Endothelial cell of umbilical vein (primary cell): Measurements from ENCODE around the gene DMWD. TPM values are rescaled to one million over a fixed set of nuclear protein-coding genes. Genes with fewer than 3 reads are reported as not detected.

Experiments
- BruUV-seq: library from RNA; stranded (reverse); fragments of 400-500 nt; replicated peaks from 2 replicates; lab custom pipeline; 2021; lab: Mats Ljungman, UMichigan
- CTCF ChIA-PET: fragments of 300-600, 350-600 bp; sonication (Branson Sonifier 250); formaldehyde crosslinking; loops from one replicate; lab custom pipeline; 2021; ENCODE audit warnings: antibody characterized with exemption, inconsistent platforms; lab: Charles Lee
- POLR2A ChIA-PET: fragments of 300-600, 350-600 bp; sonication (Branson Sonifier 250); formaldehyde crosslinking; loops from one replicate; lab custom pipeline; 2021; ENCODE audit warnings: antibody characterized with exemption, inconsistent platforms; lab: Charles Lee
- DNase-seq: peaks from one replicate; pipeline ENCODE4 v3.0.0-alpha.2; 2011; ENCODE audit warnings: low read depth, low spot score
- FAIRE-seq: peaks from 2 replicates; lab custom pipeline; 2011; peaks lifted over from hg19 to GRCh38; lab: Jason Lieb, UNC
- H2AFZ ChIP-seq: 2 replicates; pipeline ENCODE4 v1.6.0; 2012; ENCODE audit warnings: low read depth, low read length, control low read depth, inconsistent platforms
- H3K27ac ChIP-seq: 2 replicates; pipeline ENCODE4 v1.5.1; 2011; ENCODE audit warnings: low read depth, mild to moderate bottlenecking, control low read depth, low read length, moderate library complexity; ENCODE audit not compliant: insufficient read depth
- H3K27me3 ChIP-seq, 2 experiments: 2 replicates each; pipeline versions ENCODE4 v1.6.0 to v1.6.1; 2011; ENCODE audit warnings: low read length in 2 of 2, mixed read lengths in 1 of 2; ENCODE audit not compliant: control insufficient read depth in 2 of 2, insufficient read depth in 2 of 2
- H3K36me3 ChIP-seq, 2 experiments: 2 replicates in 1 of 2; 3 replicates in 1 of 2; pipeline ENCODE4 v1.5.1; 2011; ENCODE audit warnings: low read length in 2 of 2, mild to moderate bottlenecking in 1 of 2, moderate library complexity in 1 of 2; ENCODE audit not compliant: control insufficient read depth in 2 of 2, insufficient read depth in 2 of 2; ENCODE audit errors: extremely low read depth in 1 of 2
- H3K4me1 ChIP-seq: 3 replicates; pipeline ENCODE4 v1.5.1; 2011; ENCODE audit warnings: mild to moderate bottlenecking, low read length; ENCODE audit not compliant: control insufficient read depth, insufficient read depth; ENCODE audit errors: extremely low read depth
- H3K4me2 ChIP-seq: 2 replicates; pipeline ENCODE4 v1.6.1; 2011; ENCODE audit warnings: low read length, control low read depth, mixed read lengths; ENCODE audit not compliant: insufficient read depth
- H3K4me3 ChIP-seq, 3 experiments: fragments of 200-600 bp in 1 of 3; sonication (generic), shearing (Covaris generic) in 1 of 3; replicated peaks in 1 of 3; 2 replicates each; pipeline ENCODE4 v1.5.1; 2011 to 2016; ENCODE audit warnings: control low read depth in 3 of 3, low read length in 3 of 3, mild to moderate bottlenecking in 2 of 3, inconsistent platforms in 1 of 3, low read depth in 1 of 3, moderate library complexity in 1 of 3; ENCODE audit not compliant: insufficient read depth in 1 of 3
- H3K79me2 ChIP-seq: 2 replicates; pipeline ENCODE4 v1.6.0; 2012; ENCODE audit warnings: low read length, inconsistent platforms; ENCODE audit not compliant: control insufficient read depth, insufficient read depth
- H3K9ac ChIP-seq: replicated peaks from 2 replicates; pipeline ENCODE3; 2011; ENCODE audit warnings: low read length, control low read depth; ENCODE audit not compliant: insufficient read depth; ENCODE audit errors: extremely low read depth
- H3K9me1 ChIP-seq: replicated peaks from 3 replicates; pipeline ENCODE4 v1.6.0; 2011; ENCODE audit warnings: mild to moderate bottlenecking, low read length; ENCODE audit not compliant: control insufficient read depth, insufficient read depth; ENCODE audit errors: extremely low read depth
- H3K9me3 ChIP-seq: replicated peaks from 2 replicates; pipeline ENCODE4 v1.5.1; 2012; ENCODE audit warnings: low read length, inconsistent platforms; ENCODE audit not compliant: control insufficient read depth, insufficient read depth
- H4K20me1 ChIP-seq: replicated peaks from 2 replicates; pipeline ENCODE3; 2011; ENCODE audit warnings: mild to moderate bottlenecking, low read length; ENCODE audit not compliant: control insufficient read depth, insufficient read depth; ENCODE audit errors: extremely low read depth
- EZH2 ChIP-seq: IDR thresholded peaks from 2 replicates; pipeline ENCODE4 v1.6.1; 2012; ENCODE audit warnings: borderline replicate concordance, low read depth, mild to moderate bottlenecking, moderate library complexity, low read length, inconsistent platforms; ENCODE audit not compliant: severe bottlenecking
- FOS ChIP-seq: IDR thresholded peaks from 2 replicates; pipeline ENCODE4 v1.6.1; 2011; ENCODE audit warnings: mild to moderate bottlenecking, low read length, moderate library complexity, borderline replicate concordance; ENCODE audit not compliant: insufficient read depth
- GATA2 ChIP-seq: IDR thresholded peaks from 2 replicates; pipeline ENCODE4 v1.7.0; 2011; ENCODE audit warnings: low read depth, mild to moderate bottlenecking, moderate library complexity, mixed read lengths, low read length; ENCODE audit not compliant: insufficient read length, insufficient read depth
- JUN ChIP-seq: IDR thresholded peaks from 2 replicates; pipeline ENCODE4 v1.6.1; 2011; ENCODE audit warnings: borderline replicate concordance, low read depth; ENCODE audit not compliant: insufficient read length, insufficient read depth
- MYC ChIP-seq: IDR thresholded peaks from one replicate; pipeline ENCODE4 v1.6.1; 2011; ENCODE audit warnings: mild to moderate bottlenecking, low read depth, low read length
- POLR2A ChIP-seq: IDR thresholded peaks from 2 replicates; pipeline ENCODE4 v1.6.1; 2012; ENCODE audit warnings: low read depth, mild to moderate bottlenecking, control low read depth, low read length
- POLR2AphosphoS5 ChIP-seq: IDR thresholded peaks from 2 replicates; pipeline ENCODE4 v1.6.1; 2012; ENCODE audit warnings: low read depth, mild to moderate bottlenecking, control low read depth, low read length, moderate library complexity; ENCODE audit not compliant: insufficient read depth
- dilution Hi-C: fragments of 300-500 bp; cut with MboI; formaldehyde crosslinking; loops from one replicate; pipeline ENCODE4 v1.15.0; 2019; ENCODE audit warnings: low sequenced_read_pairs; ENCODE audit not compliant: extremely low pct_ligation_motif_present
- intact Hi-C: fragments of 100-400 bp; cut with micrococcal nuclease; formaldehyde crosslinking; loops from one replicate; pipeline ENCODE4 v1.10.0; 2022
- polyA plus RNA-seq, 4 experiments: library from polyadenylated mRNA; depleted of rRNA in 3 of 4; stranded (reverse) in 3 of 4; unstranded in 1 of 4; fragments of >200 nt; gene quantifications; 2 replicates each; pipeline versions ENCODE4 v1.2.1 to v1.2.3, GENCODE V29; 2011 to 2012; ENCODE audit warnings: missing spikeins in 1 of 4
- total RNA-seq: library from RNA; stranded (reverse); gene quantifications from 2 replicates; pipeline ENCODE4 v1.2.3, GENCODE V29; 2021
- TF ChIP-seq, protein P1 (sequence below): IDR thresholded peaks from 2 replicates; pipeline ENCODE4 v1.6.1; 2011; ENCODE audit not compliant: insufficient read depth, insufficient read length

The DMWD gene
- total and polyA plus RNA-seq, 2 donors (not counting 3 experiments of a cell fraction or from before 2014, with no cell fraction given) = 36.9 to 81.1 TPM

DNA sequence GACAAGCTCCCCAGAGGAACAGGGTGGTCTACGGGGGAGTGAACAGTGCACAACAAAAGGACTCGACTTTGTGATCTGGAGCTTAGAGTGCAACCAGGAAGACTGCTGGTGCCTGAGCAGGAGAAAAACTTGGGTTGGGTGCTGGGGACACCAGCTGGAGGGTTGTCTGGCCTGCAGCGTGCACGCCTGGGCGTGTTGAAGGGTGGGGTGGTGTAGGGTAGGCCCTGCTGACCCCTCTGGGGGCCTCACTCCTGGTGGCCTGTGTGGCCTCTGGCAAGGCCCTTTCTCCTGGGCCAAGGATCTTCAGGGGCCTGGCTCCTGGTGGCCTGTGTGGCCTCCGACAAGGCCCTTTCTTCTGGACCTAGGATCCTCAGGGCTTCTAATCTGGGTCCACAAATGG lies 27.1 kb upstream of the DMWD start:
- H3K4me1 ChIP-seq = peaks cover 22% of the 10 kb centered on the region
- dilution Hi-C loops = no loop called here
- H3K9me3 ChIP-seq = no peaks in the 10 kb centered on the region
- no peak overlapping the region for H3K4me2 ChIP-seq
- FAIRE-seq = no peak
- intact Hi-C loops = loop anchor here (5.0 kb wide), 1 partner anchor 178 kb away; the partner anchor contains the start of gene CCDC61
- H3K9ac ChIP-seq = no peak overlapping the region
- H3K79me2 ChIP-seq = no peaks in the 10 kb centered on the region
- H3K36me3 ChIP-seq = peaks cover 7 to 16% of the 10 kb centered on the region in 2 experiments
- BruUV-seq = no TSS peak
- no peaks in the 10 kb centered on the region for H4K20me1 ChIP-seq
- TF ChIP-seq MYC = no peak
- no peak for TF ChIP-seq FOS
- TF ChIP-seq POLR2A = no peak
- TF ChIP-seq, protein P1, sequence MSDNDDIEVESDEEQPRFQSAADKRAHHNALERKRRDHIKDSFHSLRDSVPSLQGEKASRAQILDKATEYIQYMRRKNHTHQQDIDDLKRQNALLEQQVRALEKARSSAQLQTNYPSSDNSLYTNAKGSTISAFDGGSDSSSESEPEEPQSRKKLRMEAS = no peak
- TF ChIP-seq GATA2 = no peak
- TF ChIP-seq EZH2 = no peak
- TF ChIP-seq POLR2AphosphoS5 = no peak
- TF ChIP-seq JUN = no peak
- no peaks in the 10 kb centered on the region for H3K27me3 ChIP-seq
- no peak for DNase-seq
- H3K27ac ChIP-seq = peak overlapping the region; percentile 58
- no peak overlapping the region for H2AFZ ChIP-seq
- H3K4me3 ChIP-seq = no peak overlapping the region
- ChIA-PET POLR2A (interaction anchor here (0.5 kb wide), 1 partner anchor 50 kb away, joined by 6 read pairs; no protein-coding TSS in a partner anchor), CTCF (interaction anchor here (0.9 to 2.4 kb wide), 3 partner anchors 20 to 50 kb away, joined by 3 to 12 read pairs (median 7); partner anchors contain the start of genes SIX5 and SYMPK)
- no peaks in the 10 kb centered on the region for H3K9me1 ChIP-seq
